Measurements from ENCODE around the gene KCTD17.
A peak's percentile ranks its signal among the peaks of the same experiment; 100 is the strongest.

Gene KCTD17

GRCh38 chr22:37026325-37026724 lies 25.2 kb upstream of the KCTD17 start:
- no peak for TF ChIP-seq CTCF (IDR thresholded peaks at IDR 0.05)
- Histone ChIP-seq H3K4me3 (no peak overlapping the region), H3K27ac (no peak overlapping the region)
- no peak for DNase-seq (ENCODE audit: low spot score)

- DNase-seq (ENCODE audit: low spot score): no peak
- no peak for TF ChIP-seq CTCF (IDR thresholded peaks at IDR 0.05)
- no peak overlapping the region for H3K27ac ChIP-seq
- no peak overlapping the region for H3K4me3 ChIP-seq
Observed at GRCh38 chr22:37027556-37027955, 24.0 kb upstream of the KCTD17 start.

GRCh38 chr22:37028692-37029674 lies 22.6 kb upstream of the KCTD17 start:
- Histone ChIP-seq H3K27ac (no peak overlapping the region), H3K4me3 (no peak overlapping the region)
- DNase-seq (ENCODE audit: low spot score): no peak
- no peak for TF ChIP-seq CTCF (IDR thresholded peaks at IDR 0.05)

GRCh38 chr22:37030560-37031281 lies 20.8 kb upstream of the KCTD17 start:
- Histone ChIP-seq H3K27ac (no peak overlapping the region), H3K4me3 (no peak overlapping the region)
- no peak for DNase-seq (ENCODE audit: low spot score)
- TF ChIP-seq CTCF (IDR thresholded peaks at IDR 0.05): no peak

- no peak for TF ChIP-seq CTCF (IDR thresholded peaks at IDR 0.05)
Observed at GRCh38 chr22:37032134-37032534, 19.4 kb upstream of the KCTD17 start.

GRCh38 chr22:37032535-37033460 lies 18.7 kb upstream of the KCTD17 start:
- peak; percentile 70 for DNase-seq (ENCODE audit: low spot score)
- TF ChIP-seq CTCF (IDR thresholded peaks at IDR 0.05): no peak
- H3K4me3 ChIP-seq: no peak overlapping the region
- H3K27ac ChIP-seq: no peak overlapping the region

More at GRCh38 chr22:37032134-37032534, 19.4 kb upstream of the KCTD17 start:
- H3K27ac ChIP-seq: no peak overlapping the region
- no peak for DNase-seq (ENCODE audit: low spot score)
- no peak overlapping the region for H3K4me3 ChIP-seq

All from coronary artery (tissue), 2 donors.